WTC11 (cell line): ENCODE data around the gene TMEM179B. TPM values are rescaled to one million over a fixed set of nuclear protein-coding genes. Genes with fewer than 3 reads are reported as not detected.

Experiments used
- CREB1 ChIP-seq: sonication (generic); formaldehyde crosslinking; IDR thresholded peaks from 2 replicates; pipeline ENCODE4 v1.8.0; 2023; ENCODE audit warnings: mild to moderate bottlenecking, missing genetic modification reagents
- CREM ChIP-seq: sonication (generic); formaldehyde crosslinking; IDR thresholded peaks from 2 replicates; pipeline ENCODE4 v1.8.1; 2022; ENCODE audit warnings: mild to moderate bottlenecking, missing genetic modification reagents, moderate library complexity
- ELF4 ChIP-seq: sonication (generic); formaldehyde crosslinking; IDR thresholded peaks from 2 replicates; pipeline ENCODE4 v1.8.1; 2022; ENCODE audit warnings: low read depth, mild to moderate bottlenecking, moderate library complexity, missing genetic modification reagents
- EMX1 ChIP-seq: fragments of 250-450 bp; sonication (Bioruptor Pico); IDR thresholded peaks from 2 replicates; pipeline ENCODE4 v1.8.0; 2021; ENCODE audit warnings: mild to moderate bottlenecking
- FOXJ3 ChIP-seq: sonication (generic); formaldehyde crosslinking; IDR thresholded peaks from 2 replicates; pipeline ENCODE4 v1.9.0; 2021; ENCODE audit warnings: missing genetic modification reagents, mild to moderate bottlenecking, borderline replicate concordance
- FOXK1 ChIP-seq: sonication (generic); formaldehyde crosslinking; IDR thresholded peaks from 2 replicates; pipeline ENCODE4 v1.8.0; 2022; ENCODE audit warnings: mild to moderate bottlenecking, moderate library complexity, missing genetic modification reagents
- IRF2 ChIP-seq: sonication (generic); formaldehyde crosslinking; IDR thresholded peaks from 2 replicates; pipeline ENCODE4 v1.8.0; 2022; ENCODE audit warnings: low read depth, missing genetic modification reagents, borderline replicate concordance
- MXD4 ChIP-seq: fragments of 250-450 bp; sonication (Bioruptor Pico); IDR thresholded peaks from 2 replicates; pipeline ENCODE4 v1.8.0; 2021; ENCODE audit warnings: mild to moderate bottlenecking, moderate library complexity, borderline replicate concordance
- NFE2L1 ChIP-seq: sonication (generic); formaldehyde crosslinking; IDR thresholded peaks from 2 replicates; pipeline ENCODE4 v1.8.1; 2023; ENCODE audit warnings: missing genetic modification reagents
- NR1H2 ChIP-seq: sonication (generic); formaldehyde crosslinking; IDR thresholded peaks from 2 replicates; pipeline ENCODE4 v1.9.0; 2021; ENCODE audit warnings: mild to moderate bottlenecking, moderate library complexity, missing genetic modification reagents
- OVOL2 ChIP-seq: fragments of 250-450 bp; sonication (Bioruptor Pico); IDR thresholded peaks from 2 replicates; pipeline ENCODE4 v1.9.0; 2021; ENCODE audit warnings: mild to moderate bottlenecking, borderline replicate concordance
- PRRX2 ChIP-seq: fragments of 250-450 bp; sonication (Bioruptor Pico); IDR thresholded peaks from 2 replicates; pipeline ENCODE4 v1.8.0; 2021; ENCODE audit warnings: mild to moderate bottlenecking
- SMAD3 ChIP-seq: sonication (generic); formaldehyde crosslinking; IDR thresholded peaks from 2 replicates; pipeline ENCODE4 v1.8.0; 2022; ENCODE audit warnings: missing genetic modification reagents, mild to moderate bottlenecking, borderline replicate concordance
- SP1 ChIP-seq: sonication (generic); formaldehyde crosslinking; conservative IDR thresholded peaks from 2 replicates; pipeline ENCODE4 v1.8.1; 2022; ENCODE audit warnings: missing genetic modification reagents
- TEAD4 ChIP-seq: sonication (generic); formaldehyde crosslinking; IDR thresholded peaks from 2 replicates; pipeline ENCODE4 v1.8.0; 2022; ENCODE audit warnings: mild to moderate bottlenecking, missing genetic modification reagents
- ZBTB21 ChIP-seq: sonication (generic); formaldehyde crosslinking; IDR thresholded peaks from 2 replicates; pipeline ENCODE4 v1.8.1; 2023; ENCODE audit warnings: mild to moderate bottlenecking, missing genetic modification reagents, borderline replicate concordance
- ZNF138 ChIP-seq: sonication (generic); formaldehyde crosslinking; conservative IDR thresholded peaks from 2 replicates; pipeline ENCODE4 v1.8.1; 2022; ENCODE audit warnings: mild to moderate bottlenecking, moderate library complexity, missing genetic modification reagents
- total RNA-seq: library from RNA; stranded (reverse); gene quantifications from 3 replicates; pipeline ENCODE4 v1.2.3, GENCODE V29; 2021
- TF ChIP-seq, protein P1 (sequence below): sonication (generic); formaldehyde crosslinking; conservative IDR thresholded peaks from 2 replicates; pipeline ENCODE4 v1.8.1; 2022; ENCODE audit warnings: mild to moderate bottlenecking, missing genetic modification reagents
- TF ChIP-seq, protein P2 (sequence below): sonication (generic); formaldehyde crosslinking; IDR thresholded peaks from 2 replicates; pipeline ENCODE4 v1.8.1; 2022; ENCODE audit warnings: mild to moderate bottlenecking, moderate library complexity, missing genetic modification reagents
- TF ChIP-seq, protein P3 (sequence below): fragments of 250-450 bp; sonication (Bioruptor Pico); IDR thresholded peaks from 2 replicates; pipeline ENCODE4 v1.9.0; 2021; ENCODE audit warnings: mild to moderate bottlenecking
- TF ChIP-seq, protein P4 (sequence below): sonication (generic); formaldehyde crosslinking; IDR thresholded peaks from 2 replicates; pipeline ENCODE4 v1.8.0; 2023; ENCODE audit warnings: missing genetic modification reagents, mild to moderate bottlenecking, borderline replicate concordance
- TF ChIP-seq, protein P5 (sequence below): fragments of 250-450 bp; sonication (Bioruptor Pico); IDR thresholded peaks from 2 replicates; pipeline ENCODE4 v1.8.0; 2021; ENCODE audit warnings: mild to moderate bottlenecking
- TF ChIP-seq, protein P6 (sequence below): sonication (generic); formaldehyde crosslinking; IDR thresholded peaks from 2 replicates; pipeline ENCODE4 v1.8.1; 2022; ENCODE audit warnings: low read depth, missing genetic modification reagents, borderline replicate concordance
- TF ChIP-seq, protein P7 (sequence below): sonication (generic); formaldehyde crosslinking; IDR thresholded peaks from 2 replicates; pipeline ENCODE4 v1.8.1; 2023; ENCODE audit warnings: mild to moderate bottlenecking, missing genetic modification reagents, moderate library complexity
- TF ChIP-seq, protein P8 (sequence below): sonication (generic); formaldehyde crosslinking; IDR thresholded peaks from 2 replicates; pipeline ENCODE4 v1.8.0; 2023; ENCODE audit warnings: mild to moderate bottlenecking, missing genetic modification reagents
- TF ChIP-seq, protein P9 (sequence below): sonication (generic); formaldehyde crosslinking; IDR thresholded peaks from 2 replicates; pipeline ENCODE4 v1.8.0; 2022; ENCODE audit warnings: mild to moderate bottlenecking, missing genetic modification reagents

The TMEM179B gene
- total RNA-seq, 1 experiment from 2014 or later, result 21.4 TPM

DNA sequence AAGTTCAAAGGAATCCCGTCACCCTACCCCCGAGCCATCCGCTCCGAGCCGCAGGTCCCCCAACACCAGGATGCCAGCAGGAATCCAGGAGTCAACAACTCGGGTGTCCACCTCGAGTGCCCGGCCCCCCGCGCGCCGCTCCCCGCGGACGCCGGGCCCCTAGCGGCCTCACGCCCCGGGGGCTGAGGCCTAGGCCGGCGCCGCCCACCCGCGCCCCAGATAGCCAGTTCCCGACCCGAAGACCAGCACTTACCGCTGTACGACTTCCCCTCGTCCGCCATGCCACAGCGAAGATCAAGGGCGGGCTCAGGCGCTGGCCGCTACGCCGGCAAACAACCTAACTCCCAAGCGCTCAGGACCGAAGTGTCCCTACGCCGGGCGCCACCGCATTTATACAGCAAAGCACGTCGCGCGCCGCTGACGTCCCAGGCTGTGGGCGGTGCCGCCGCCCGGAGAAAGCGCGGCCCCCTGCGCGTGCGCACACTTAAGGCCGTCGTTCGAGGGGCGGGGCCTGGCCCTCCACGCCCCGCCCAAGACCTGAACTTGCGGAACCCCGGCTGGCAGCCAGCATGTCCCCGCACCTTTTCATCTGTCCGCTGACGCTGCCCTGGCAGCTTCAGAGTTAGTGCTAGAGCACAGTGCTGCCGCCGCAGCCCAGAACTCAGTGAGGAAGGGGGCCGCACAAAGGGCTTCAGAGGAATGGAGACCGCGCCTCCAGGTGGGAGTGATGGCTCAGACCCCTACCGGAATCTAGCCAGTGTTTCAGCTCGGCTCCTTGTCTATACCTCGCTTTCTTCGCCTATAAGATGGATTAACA lies 18.1 kb downstream of the TMEM179B start, which contains the start of gene NXF1 (continued):
- TF ChIP-seq, protein P1, sequence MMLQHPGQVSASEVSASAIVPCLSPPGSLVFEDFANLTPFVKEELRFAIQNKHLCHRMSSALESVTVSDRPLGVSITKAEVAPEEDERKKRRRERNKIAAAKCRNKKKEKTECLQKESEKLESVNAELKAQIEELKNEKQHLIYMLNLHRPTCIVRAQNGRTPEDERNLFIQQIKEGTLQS (CRISPR knock-in tag), result no peak
- TF ChIP-seq, protein P2, sequence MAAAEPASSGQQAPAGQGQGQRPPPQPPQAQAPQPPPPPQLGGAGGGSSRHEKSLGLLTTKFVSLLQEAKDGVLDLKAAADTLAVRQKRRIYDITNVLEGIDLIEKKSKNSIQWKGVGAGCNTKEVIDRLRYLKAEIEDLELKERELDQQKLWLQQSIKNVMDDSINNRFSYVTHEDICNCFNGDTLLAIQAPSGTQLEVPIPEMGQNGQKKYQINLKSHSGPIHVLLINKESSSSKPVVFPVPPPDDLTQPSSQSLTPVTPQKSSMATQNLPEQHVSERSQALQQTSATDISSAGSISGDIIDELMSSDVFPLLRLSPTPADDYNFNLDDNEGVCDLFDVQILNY (CRISPR knock-in tag), result peak; percentile 87
- peak; percentile 82 for TF ChIP-seq CREB1 (CRISPR knock-in tag)
- TF ChIP-seq, protein P3, sequence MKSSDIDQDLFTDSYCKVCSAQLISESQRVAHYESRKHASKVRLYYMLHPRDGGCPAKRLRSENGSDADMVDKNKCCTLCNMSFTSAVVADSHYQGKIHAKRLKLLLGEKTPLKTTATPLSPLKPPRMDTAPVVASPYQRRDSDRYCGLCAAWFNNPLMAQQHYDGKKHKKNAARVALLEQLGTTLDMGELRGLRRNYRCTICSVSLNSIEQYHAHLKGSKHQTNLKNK (CRISPR knock-in tag), result peak; percentile 86; the same call in 1 of the 2 replicates
- TF ChIP-seq, protein P4, sequence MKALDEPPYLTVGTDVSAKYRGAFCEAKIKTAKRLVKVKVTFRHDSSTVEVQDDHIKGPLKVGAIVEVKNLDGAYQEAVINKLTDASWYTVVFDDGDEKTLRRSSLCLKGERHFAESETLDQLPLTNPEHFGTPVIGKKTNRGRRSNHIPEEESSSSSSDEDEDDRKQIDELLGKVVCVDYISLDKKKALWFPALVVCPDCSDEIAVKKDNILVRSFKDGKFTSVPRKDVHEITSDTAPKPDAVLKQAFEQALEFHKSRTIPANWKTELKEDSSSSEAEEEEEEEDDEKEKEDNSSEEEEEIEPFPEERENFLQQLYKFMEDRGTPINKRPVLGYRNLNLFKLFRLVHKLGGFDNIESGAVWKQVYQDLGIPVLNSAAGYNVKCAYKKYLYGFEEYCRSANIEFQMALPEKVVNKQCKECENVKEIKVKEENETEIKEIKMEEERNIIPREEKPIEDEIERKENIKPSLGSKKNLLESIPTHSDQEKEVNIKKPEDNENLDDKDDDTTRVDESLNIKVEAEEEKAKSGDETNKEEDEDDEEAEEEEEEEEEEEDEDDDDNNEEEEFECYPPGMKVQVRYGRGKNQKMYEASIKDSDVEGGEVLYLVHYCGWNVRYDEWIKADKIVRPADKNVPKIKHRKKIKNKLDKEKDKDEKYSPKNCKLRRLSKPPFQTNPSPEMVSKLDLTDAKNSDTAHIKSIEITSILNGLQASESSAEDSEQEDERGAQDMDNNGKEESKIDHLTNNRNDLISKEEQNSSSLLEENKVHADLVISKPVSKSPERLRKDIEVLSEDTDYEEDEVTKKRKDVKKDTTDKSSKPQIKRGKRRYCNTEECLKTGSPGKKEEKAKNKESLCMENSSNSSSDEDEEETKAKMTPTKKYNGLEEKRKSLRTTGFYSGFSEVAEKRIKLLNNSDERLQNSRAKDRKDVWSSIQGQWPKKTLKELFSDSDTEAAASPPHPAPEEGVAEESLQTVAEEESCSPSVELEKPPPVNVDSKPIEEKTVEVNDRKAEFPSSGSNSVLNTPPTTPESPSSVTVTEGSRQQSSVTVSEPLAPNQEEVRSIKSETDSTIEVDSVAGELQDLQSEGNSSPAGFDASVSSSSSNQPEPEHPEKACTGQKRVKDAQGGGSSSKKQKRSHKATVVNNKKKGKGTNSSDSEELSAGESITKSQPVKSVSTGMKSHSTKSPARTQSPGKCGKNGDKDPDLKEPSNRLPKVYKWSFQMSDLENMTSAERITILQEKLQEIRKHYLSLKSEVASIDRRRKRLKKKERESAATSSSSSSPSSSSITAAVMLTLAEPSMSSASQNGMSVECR (CRISPR knock-in tag), result peak; percentile 94; the same call in 1 of the 2 replicates
- TF ChIP-seq OVOL2 (CRISPR knock-in tag), result peak; percentile 83; the same call in 1 of the 2 replicates
- TF ChIP-seq, protein P5, sequence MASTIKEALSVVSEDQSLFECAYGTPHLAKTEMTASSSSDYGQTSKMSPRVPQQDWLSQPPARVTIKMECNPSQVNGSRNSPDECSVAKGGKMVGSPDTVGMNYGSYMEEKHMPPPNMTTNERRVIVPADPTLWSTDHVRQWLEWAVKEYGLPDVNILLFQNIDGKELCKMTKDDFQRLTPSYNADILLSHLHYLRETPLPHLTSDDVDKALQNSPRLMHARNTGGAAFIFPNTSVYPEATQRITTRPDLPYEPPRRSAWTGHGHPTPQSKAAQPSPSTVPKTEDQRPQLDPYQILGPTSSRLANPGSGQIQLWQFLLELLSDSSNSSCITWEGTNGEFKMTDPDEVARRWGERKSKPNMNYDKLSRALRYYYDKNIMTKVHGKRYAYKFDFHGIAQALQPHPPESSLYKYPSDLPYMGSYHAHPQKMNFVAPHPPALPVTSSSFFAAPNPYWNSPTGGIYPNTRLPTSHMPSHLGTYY (CRISPR knock-in tag), result 0 out of 2 replicates have a peak, but pooled peaks have one; percentile 56
- TF ChIP-seq, protein P6, sequence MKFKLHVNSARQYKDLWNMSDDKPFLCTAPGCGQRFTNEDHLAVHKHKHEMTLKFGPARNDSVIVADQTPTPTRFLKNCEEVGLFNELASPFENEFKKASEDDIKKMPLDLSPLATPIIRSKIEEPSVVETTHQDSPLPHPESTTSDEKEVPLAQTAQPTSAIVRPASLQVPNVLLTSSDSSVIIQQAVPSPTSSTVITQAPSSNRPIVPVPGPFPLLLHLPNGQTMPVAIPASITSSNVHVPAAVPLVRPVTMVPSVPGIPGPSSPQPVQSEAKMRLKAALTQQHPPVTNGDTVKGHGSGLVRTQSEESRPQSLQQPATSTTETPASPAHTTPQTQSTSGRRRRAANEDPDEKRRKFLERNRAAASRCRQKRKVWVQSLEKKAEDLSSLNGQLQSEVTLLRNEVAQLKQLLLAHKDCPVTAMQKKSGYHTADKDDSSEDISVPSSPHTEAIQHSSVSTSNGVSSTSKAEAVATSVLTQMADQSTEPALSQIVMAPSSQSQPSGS (CRISPR knock-in tag), result no peak
- TF ChIP-seq, protein P7, sequence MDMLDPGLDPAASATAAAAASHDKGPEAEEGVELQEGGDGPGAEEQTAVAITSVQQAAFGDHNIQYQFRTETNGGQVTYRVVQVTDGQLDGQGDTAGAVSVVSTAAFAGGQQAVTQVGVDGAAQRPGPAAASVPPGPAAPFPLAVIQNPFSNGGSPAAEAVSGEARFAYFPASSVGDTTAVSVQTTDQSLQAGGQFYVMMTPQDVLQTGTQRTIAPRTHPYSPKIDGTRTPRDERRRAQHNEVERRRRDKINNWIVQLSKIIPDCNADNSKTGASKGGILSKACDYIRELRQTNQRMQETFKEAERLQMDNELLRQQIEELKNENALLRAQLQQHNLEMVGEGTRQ, result no peak
- TF ChIP-seq NR1H2 (CRISPR knock-in tag), result no peak
- TF ChIP-seq ELF4 (CRISPR knock-in tag), result no peak
- TF ChIP-seq TEAD4 (CRISPR knock-in tag), result no peak
- peak; percentile 99 for TF ChIP-seq SP1 (CRISPR knock-in tag)
- no peak for TF ChIP-seq ZNF138 (CRISPR knock-in tag)
- TF ChIP-seq, protein P8, sequence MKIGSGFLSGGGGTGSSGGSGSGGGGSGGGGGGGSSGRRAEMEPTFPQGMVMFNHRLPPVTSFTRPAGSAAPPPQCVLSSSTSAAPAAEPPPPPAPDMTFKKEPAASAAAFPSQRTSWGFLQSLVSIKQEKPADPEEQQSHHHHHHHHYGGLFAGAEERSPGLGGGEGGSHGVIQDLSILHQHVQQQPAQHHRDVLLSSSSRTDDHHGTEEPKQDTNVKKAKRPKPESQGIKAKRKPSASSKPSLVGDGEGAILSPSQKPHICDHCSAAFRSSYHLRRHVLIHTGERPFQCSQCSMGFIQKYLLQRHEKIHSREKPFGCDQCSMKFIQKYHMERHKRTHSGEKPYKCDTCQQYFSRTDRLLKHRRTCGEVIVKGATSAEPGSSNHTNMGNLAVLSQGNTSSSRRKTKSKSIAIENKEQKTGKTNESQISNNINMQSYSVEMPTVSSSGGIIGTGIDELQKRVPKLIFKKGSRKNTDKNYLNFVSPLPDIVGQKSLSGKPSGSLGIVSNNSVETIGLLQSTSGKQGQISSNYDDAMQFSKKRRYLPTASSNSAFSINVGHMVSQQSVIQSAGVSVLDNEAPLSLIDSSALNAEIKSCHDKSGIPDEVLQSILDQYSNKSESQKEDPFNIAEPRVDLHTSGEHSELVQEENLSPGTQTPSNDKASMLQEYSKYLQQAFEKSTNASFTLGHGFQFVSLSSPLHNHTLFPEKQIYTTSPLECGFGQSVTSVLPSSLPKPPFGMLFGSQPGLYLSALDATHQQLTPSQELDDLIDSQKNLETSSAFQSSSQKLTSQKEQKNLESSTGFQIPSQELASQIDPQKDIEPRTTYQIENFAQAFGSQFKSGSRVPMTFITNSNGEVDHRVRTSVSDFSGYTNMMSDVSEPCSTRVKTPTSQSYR (CRISPR knock-in tag), result 0 out of 2 replicates have a peak, but pooled peaks have one; percentile 49
- no peak for TF ChIP-seq MXD4 (CRISPR knock-in tag)
- TF ChIP-seq CREM, result peak; percentile 93
- TF ChIP-seq, protein P9, sequence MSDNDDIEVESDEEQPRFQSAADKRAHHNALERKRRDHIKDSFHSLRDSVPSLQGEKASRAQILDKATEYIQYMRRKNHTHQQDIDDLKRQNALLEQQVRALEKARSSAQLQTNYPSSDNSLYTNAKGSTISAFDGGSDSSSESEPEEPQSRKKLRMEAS (CRISPR knock-in tag), result peak; percentile 65
- peak; percentile 94 for TF ChIP-seq FOXK1 (CRISPR knock-in tag)
- TF ChIP-seq PRRX2 (CRISPR knock-in tag), result peak; percentile 72; the same call in 1 of the 2 replicates
- peak; percentile 77 for TF ChIP-seq SMAD3 (CRISPR knock-in tag)
- no peak for TF ChIP-seq NFE2L1 (CRISPR knock-in tag)
- no peak for TF ChIP-seq FOXJ3 (CRISPR knock-in tag)
- TF ChIP-seq ZBTB21 (CRISPR knock-in tag), result no peak
- no peak for TF ChIP-seq IRF2 (CRISPR knock-in tag)
- peak; percentile 59; the same call in 1 of the 2 replicates for TF ChIP-seq EMX1
